Activated CD4-positive, alpha-beta T cell treated with anti-CD3 and anti-CD28 coated beads for 24 hours (primary cell): ENCODE data around the gene LHCGR.

ENCODE experiments used
- DNase-seq, 2 donors: peaks; one replicate each; pipeline ENCODE4 v3.0.0-alpha.2; 2020; ENCODE audit warnings: low read depth in 2 of 2

The LHCGR gene

GRCh38 chr2:48755473-48755872, at the start of gene LHCGR:
LHCGR (minus strand) TSS chr2:48755724; CDS start chr2:48755671, 53 bp downstream.
- DNase-seq: no peak

- no peak for DNase-seq
These were observed 44.1 kb upstream of the LHCGR start for GRCh38 chr2:48799601-48800000.

DNA sequence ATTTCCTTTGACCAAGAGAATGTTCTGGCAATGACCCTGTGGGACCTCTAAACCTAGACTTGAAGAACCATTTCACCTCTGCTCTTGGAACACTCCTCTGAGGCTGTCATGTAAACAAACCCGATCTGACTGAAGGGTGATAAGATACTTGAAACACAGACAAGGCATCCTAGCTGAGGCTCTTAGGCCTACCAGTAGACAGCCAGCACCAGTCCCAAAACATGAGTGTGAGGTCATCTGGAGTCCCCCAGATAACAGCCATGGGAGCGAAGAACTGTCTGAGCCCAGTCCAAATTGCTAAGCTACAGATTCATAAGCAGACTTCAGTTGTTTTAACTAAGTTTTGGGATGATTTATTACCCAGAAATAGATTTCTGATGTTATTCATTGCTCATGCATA, 39.5 kb upstream of the LHCGR start:
- DNase-seq: no peak

- no peak for DNase-seq
These were observed 38.1 kb upstream of the LHCGR start for GRCh38 chr2:48793671-48794070.

DNA sequence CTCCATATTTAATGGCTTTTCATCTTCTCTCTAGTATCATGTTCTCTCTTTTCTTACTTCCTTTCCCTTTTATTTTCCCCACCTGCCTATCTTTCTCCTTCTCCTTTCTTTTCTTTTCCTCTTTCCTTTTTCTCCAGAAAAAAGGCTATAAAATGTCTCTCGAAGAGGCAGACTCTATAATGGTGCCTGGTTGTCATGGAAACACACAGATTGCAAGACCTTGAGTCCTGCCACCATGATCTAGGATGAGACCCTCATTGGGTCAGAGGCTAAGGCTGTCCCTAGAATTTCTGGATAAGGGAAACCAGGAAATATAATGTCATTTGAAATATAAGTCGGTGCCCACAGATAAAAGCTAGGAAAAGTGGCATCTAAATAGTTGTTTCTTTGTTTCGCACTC, 36.5 kb upstream of the LHCGR start:
- no peak for DNase-seq

DNA sequence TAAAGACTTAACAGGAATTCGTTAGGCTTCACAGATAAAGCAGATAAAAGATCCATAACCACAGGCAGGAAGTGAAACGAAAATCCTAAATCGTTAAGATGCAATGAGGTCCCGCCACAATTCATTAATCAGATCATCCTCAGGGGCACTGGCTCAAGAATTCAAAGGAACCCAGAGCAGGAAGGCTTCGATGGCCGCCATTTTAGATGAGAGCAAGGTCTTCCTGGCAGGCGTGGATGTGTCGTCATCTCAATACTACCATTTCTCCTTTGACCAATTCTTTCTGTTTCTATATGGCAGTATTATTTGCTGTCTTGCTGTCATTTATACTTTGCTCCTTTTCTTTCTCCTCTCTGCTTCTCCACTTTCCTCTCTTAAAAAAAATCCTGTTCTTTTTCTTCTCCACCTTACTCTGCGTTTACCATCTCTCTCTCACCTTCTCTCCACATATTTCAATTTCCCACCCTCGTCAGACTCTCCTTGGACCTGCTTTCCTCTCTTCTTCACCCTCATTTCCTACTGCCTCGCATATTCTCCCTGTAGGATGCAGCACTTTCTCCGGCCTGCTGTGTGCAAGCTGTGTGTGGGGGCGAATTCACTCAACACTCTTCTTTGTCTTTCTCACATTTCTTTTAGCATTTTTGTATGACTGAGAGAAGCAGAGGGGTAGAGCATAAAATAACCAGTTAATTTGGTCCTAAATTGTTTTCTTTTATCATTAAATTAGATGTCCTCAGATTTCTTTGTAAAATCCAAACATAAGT, 35.1 kb upstream of the LHCGR start:
- no peak for DNase-seq

- no peak for DNase-seq
These were observed 32.1 kb upstream of the LHCGR start for GRCh38 chr2:48787580-48787979.

DNA sequence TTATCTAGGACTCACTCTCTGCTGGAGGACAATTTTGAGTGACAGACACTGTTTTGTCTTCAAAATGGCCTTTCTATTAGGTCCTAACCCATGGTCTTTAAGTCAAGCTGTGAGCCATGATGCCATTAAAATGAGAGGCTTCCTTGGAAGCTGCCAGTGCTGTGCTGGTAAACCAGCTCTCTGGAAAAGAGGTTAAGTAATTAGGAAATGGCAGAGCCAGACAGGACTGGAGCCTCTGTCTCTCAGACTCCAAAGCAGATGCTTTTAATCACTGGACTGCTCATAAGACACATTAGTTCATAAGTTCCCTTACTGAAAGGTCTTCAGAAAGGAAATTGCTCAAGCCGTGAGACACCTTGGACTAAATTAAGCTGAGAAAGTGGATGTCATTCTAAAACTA, 25.8 kb upstream of the LHCGR start:
- DNase-seq: no peak

DNA sequence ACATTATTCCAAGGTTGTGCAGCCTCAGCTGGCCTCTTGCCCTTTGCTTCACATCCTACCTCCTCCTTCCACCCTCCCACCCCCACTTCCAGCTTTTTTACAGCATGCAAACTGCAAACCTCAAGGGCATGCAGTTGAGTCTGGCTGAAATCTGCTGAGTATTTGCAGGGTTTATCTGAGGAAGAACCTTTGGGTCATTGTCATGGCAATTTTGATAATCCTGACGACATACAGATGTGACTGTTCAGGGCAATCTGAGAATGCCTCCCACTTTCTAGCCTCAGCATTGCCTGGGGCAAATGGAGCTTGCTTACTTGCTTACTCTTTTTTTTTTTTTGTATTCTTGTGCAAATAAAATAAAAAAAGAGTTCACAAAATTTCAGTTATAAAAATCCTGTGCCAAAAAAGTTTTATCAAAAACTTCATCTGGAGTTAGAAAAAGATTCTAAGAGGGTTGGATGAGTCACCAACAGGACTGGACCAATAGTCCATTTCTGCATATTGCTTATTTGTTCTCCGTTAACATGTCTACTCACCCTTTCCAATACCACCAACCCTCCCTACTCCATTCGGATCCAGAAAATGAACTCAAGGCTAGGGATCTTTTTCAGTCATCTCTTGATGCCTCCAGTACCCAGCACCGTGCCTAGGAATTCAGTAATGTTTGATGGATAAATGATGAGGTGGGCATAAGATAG, 23.6 kb upstream of the LHCGR start:
- DNase-seq: no peak

DNA sequence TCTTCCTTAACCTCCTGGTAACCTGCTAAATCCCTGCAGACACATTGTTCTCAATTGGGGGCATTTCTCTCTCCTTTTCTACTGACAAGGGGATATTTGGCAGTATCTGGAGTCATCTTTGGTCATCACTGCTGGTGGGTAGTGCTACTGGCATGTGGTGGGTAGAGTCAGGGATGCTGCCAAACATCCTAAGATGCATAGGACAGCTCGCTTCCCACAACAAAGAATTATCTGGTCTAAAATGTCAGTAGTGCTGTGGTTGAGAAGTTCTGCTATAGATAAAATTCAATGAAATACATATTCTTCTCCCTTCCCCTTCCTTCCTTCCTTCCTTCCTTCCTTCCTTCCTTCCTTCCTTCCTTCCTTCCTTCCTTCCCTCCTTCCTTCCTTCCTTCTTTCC, 18.7 kb upstream of the LHCGR start:
- no peak for DNase-seq

- DNase-seq: no peak
These were observed 15.9 kb upstream of the LHCGR start for GRCh38 chr2:48771241-48772014.

DNA sequence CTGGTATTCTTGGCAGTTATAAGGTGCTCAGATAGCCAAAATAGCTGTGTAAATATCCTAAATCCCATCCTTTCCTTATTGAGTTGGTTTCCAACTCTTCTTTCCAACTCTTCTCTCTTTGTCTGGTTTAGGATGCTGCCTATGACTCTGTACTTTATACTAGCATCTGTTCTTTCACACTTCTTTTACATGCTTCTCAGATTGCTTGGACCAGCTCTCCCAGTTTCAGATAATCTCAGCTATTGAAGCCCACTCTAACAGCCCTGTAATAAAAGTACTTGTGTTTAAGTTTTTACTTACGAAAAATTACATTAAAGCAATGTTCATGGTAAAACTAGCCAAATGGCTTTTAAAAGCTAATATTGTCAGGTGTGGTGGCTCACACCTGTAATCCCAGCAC, 14.7 kb upstream of the LHCGR start:
- DNase-seq: no peak

- no peak for DNase-seq
These were observed 13.1 kb upstream of the LHCGR start for GRCh38 chr2:48768669-48769068.

DNA sequence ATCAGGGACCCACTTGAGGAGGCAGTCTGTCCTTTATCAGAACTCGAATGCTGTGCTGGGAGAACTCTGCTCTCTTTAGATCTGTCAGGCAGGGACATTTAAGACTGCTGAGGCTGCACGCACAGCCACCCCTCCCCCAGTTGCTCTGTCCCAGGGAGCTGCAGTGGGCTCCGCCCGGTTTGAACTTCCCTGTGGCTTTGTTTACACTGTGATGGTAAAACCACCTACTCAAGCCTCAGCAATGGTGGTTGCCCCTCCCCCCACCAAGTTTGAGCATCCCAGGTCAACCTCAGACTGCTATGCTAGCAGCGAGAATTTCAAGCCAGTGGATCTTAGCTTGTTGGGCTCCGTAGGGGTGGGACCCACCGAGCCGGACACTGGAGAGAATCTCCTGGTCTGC, 11.8 kb upstream of the LHCGR start:
- DNase-seq: no peak

DNA sequence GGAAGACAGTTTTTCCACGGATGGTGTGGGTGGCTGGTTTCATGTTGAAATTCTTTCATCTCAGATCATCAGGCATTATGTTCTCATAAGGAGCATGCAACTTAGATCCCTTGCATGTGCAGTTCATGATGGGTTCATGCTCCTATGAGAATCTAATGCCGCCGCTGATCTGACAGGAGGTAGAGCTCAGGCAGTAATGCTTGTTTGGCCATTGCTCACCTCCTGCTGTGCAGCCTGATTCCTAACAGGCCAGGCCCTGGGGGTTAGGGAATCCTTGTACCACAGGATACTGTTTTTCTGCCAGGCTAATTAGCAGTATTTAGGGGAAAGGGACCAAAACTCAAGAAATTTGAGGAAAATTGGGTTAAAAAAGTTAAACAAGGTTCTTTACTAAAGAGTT, 5.3 kb upstream of the LHCGR start:
- no peak for DNase-seq

DNA sequence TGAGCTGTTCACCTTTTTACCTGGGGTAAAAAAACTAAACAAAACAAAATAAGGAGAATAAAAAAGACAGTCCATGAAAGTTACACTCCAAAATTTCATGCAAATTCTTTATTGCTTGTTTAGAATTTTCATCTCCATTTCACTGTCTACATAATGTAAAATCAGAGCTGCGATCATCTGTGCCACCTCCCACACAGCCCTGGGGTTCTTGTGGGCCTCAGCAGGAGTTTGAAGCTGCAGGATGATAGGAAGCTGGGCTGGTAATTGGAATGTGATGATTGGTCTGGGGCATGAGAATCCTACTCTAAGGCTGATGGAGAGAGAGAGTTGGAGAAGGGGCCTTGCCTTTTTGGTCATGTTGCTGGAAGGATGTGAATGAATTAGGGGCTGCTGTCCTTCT, 4.2 kb upstream of the LHCGR start:
- DNase-seq: no peak

DNA sequence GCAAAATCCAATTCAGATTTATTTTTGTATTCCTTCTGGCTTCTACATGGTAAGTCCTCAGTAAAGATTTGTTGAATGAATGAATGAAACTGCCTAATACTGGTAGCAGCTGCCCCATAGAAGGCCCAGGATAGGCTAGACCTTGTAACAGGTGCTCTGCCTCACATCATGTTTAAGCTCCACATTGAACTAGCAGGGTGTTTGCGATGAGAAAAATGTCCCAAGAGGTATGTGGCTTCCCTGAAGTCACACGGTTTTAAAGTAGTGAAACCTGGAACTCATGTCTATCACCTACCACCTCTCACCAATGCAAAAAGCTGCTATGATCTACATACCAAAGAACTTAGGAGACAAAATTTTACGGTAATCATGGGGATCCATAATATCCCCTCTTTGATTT, 765 bp upstream of the LHCGR start:
- DNase-seq: no peak

- DNase-seq: no peak
These were observed 650 bp downstream of the LHCGR start for GRCh38 chr2:48754874-48755273.

DNA sequence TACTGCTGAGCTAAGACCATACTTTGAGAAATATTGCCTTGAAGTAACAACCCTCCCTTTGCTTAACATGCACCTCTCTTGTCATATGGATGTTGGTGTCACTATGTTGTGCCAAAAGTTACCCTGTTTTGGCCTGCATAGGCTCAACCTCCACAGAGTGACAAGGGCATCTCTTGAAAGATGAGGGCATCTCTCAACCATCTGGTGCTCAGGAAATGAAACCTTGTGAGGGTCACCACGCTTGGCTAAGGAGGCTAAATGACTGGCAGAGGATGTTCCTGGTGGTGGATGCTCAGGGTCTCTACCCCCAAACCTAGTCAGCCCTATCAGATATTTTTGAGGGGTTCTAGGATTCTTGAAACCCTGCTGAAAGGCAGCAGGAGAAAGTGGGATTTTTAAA, 2.3 kb downstream of the LHCGR start:
- no peak for DNase-seq

DNA sequence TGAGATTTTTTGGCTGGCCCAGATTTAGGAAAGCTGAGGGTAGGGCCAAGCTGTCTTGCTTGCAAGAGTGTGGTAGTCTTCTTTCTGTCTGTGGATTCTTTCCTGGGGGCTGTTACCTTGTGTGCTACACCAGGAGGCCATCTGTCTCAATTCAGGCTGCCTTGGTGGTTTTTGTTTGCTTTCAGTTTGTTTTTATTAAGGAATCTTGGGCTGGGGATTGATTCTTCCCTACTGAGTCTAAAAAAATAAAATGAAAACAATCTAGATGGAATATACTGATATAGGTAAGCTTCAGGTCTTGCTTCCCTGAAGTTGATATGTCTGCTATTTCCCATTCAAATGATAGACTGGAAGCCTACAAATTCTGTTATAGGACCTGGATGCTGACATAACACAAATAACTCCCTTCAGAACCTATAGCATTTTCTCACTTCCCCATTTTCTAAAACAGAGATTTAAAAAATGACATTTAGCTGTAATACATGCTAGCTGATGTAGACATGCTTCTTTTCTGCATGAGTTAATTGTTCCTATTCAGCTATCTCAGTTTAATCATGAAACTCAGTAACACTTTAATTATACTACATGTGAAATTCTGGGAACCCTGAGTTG, 5.3 kb downstream of the LHCGR start:
- no peak for DNase-seq

GRCh38 chr2:48749291-48750127, 6.0 kb downstream of the LHCGR start:
- DNase-seq: no peak
